GM21529 (cell line): ENCODE results near the gene FHIT.
"Not testable (repeated sequence)": the region's sequence is repeated elsewhere in the genome, so short reads cannot be mapped to it uniquely, and the experiment has no call there.

Experiments used
- ATAC-seq: cut with Tn5 transposase; IDR thresholded peaks from one replicate; pipeline ENCODE4 v1.9.1; 2021; ENCODE audit not compliant: unreplicated experiment

FHIT gene

DNA sequence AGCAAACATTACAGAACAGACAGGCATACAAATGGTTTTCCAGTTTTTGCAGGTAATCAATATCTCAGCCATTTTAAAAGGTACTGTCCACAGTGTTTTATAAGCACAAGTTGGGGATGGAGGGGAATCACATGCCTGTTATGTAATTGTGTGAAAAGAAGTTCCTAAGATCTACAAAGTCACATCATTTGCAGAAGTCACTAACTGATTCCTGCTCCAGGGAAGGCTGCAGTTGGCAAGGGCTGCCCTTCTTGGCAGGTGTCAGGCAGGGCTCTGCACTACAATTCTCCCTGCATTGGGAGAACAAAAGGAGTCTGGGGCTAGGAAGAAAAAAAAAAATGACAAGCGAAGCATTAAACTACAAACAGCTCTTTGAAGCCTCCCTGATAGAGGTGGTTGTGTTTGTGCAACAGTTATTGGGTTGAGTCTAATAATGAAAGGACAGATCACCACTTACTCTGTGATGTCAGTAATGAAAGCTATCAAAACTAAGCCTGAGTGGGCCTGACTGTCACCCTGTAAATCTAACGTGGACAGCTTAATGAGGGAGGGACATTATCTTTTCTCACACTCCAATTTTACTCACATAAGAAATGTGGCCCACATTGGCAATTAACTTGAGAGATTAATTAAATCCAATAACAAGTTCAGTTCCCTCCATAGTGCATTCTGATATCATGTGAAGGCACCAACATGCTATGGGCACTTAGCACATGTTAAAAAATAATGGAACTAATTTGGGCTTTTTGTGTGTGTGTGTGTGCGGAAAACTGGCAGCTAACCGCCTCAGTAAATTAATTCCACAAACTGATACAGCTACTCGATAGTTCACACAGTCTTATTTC, 242.9 kb downstream of the FHIT start:
- no peak for ATAC-seq

DNA sequence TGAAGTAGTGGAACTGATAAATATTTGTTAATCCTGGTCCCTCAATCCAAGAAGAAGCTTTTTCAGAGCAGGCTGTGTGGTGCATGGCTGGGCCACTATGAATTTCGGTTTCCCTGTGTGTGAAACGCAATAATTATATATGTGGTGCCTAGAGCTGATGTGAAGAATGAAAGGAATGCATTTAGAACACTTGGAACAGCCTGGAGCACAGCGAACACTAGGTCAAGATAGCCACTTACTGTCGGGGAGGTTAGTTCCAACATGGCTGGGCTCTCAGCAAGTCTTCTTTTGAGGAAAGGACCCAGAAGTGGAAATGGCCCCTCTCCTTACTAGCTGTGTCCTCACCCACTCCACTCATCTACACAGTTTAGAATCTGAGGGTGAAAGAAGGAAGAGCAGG, 245.7 kb downstream of the FHIT start:
- ATAC-seq = no peak

DNA sequence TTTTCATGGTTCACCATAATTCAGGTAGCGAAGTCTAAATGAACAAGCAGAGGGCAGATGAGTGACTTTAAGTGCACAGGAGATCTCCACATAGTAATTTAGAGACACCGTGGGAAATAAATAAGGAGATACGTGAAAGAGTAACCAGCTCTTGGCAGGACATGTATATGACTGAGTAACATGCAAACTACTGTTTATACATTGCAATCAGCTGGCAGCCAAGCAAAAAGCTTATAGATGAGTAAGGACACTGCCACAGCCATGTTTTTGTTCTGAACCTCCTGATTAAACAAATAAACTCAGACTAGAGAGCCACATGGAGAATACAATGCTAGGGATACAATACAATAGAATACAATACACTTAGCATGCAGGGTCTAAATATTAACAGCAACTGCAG, 252.4 kb downstream of the FHIT start:
- ATAC-seq = no peak

DNA sequence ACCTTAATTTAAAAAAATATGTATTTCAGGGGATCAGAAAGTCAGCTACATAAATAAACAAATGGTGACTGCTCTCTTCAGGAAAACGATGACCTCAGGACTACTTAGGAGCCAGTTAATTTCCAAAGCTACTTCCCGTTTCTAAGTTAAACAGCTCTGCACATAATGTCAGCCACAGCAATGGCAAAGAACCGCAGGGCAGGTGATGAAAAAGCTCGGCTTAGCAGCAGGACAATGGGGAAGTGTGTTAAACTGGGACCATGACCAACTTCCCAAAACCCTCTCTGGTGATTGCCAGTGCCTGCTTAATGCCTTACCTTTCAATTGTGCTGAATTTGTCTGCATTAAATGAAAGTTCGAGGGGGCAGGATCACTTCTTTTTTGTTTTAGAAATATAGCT, 258.9 kb downstream of the FHIT start:
- no peak for ATAC-seq

DNA sequence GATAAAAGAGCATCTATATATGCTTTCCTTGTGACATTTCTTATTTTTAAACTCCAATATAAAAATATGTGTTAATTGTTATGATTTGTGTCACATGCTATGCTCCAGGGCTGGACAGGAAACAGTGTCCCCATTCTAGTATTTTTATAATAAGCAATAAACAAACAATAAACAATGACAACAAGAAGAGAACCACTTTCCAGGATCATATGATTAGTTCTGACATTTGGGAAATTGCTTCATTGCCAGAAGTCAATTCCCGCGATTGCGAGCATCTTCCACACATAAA, 260.9 kb downstream of the FHIT start:
- ATAC-seq = no peak

DNA sequence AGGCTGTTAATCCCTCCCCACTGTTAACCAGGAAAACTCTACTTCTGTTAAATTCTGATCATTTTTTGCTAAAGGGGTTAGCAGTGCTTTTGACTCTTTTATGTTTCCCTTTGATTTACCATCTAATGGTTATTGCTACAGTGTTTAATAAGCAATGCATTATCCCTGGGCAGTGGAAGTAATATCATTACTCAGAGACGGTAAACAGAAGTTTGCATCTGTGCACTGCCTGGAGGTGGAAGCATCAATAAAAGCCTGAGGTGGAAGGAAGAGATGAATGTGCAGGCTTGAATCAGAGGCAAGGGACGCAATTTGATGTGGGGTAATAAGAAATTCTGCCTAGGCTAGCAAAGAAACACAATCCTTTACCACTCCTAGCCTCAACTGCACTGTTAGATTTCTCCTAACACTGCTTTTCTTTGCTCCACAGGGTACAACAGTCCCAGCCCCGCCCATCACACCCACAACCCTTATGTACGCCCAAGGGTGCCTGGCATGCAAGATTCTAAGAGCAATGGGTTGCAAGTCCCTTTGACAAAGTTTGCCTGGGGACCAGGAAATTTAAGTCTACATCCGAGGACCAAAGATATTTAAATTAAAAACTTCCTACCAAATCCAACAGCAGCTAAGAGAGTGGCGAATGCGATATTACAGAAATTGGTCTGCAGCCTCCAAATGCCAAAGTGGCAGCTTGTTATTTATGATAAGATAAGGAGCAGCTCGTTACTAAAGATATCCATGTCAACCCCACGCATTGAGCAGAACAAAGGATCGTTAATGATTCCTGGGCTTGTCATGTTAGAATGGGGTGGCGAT, 261.4 kb downstream of the FHIT start:
- no peak for ATAC-seq

DNA sequence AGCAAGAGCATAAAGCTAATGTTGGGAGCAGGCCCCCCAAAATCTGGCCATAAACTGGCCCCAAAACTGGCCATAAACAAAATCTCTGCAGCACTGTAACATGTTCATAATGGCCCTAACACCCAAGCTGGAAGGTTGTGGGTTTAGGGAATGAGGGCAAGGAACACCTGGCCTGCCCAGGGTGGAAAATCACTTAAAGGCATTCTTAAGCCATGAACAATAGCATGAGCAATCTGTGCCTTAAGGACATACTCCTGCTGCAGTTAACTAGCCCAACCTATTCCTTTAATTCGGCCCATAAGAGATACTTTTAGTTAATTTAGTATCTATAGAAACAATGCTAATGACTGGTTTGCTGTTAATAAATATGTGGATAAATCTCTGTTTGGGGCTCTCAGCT, 264.1 kb downstream of the FHIT start:
- not testable (repeated sequence) for ATAC-seq

DNA sequence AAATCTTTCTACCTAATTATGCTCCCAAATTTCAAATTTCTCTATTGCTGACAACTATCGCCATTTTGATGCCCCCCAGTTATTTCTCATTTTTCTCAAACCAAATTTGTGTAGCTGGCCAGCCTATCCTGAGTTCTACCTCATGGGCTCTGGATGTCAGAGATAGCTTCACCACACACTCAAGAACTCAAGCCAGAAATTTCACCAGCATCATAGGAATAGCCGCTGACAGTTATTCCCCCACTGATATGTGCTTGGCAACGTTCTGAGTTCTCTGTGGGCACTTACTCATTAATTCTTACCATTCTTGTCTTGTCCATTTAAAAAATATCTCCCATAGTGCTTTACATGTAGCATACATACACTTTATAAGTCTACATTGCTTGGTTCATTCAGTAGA, 264.7 kb downstream of the FHIT start:
- no peak for ATAC-seq

DNA sequence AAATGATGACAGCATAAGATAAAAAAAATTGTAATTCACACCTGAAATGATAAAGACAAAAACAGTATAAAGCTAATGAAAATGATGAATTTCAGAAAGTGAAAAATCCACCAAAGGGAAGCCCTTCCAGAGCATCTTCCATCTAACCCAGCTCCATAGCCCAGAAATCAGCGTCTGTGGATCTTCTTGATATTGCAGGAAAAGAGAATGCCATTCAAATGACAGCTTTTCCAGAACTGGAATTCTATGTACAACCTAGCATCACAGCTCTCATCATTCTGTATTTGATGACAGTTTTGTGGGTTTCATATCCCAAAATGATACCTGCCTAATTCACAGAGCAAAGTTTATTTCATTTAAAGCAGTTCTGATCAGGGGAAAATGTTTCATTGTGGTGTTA, 267.3 kb downstream of the FHIT start:
- no peak for ATAC-seq

DNA sequence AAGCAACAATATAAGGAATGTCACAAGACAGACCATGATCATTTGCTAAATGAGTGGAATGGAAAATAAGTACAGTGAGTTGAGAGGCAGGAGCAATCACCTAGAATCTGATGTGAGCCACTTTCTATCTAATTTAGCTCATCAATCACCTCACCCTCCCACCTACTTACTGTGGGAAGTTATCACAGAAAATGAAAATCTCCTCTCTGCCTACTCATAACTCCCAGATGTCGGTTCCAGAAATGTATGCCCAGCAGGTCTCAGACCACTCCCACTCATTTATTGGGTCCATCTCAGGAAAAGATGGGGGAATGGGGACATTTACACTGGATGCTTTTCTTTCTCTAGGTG, 270.9 kb downstream of the FHIT start:
- ATAC-seq = no peak

DNA sequence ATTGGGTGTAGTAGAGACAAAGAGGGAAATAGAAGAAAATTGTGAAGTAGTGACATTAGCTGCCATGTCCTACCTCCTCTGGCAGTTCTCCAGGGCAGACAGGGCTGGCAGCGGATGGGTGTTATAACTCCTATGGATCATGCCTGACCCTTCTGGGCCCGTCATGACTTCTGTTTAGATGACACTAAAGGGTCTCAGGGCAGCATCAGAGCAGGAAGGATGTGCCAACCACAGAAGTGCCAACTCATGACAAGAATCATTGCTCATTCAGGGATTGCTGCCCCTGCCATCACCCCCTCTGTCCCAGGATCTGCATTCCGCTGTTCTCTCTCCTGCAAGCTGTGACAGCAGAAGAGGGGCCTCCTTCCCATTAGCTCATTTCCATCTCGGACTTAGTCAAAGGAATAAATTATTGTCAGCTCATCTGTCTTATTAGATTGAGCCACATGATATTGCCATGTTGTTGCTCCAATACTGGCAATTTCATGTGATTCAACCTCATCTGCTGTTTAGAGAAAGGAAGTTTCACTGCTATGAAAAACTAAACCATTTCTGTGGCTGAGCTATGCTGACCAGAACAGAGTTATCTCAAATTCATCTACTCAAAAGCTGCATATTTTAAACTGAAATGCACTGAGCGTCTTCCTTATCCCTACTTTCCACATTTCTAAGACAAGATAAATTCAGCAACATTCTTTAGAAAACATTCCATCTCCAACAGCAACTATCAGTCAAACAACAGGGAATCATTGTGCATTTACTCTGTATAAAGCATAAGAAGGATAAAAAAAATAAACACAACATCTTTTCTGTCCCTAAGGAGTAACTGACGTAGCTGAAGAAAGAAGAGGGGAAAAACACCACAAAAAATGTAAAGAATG, 271.6 kb downstream of the FHIT start:
- ATAC-seq = no peak

DNA sequence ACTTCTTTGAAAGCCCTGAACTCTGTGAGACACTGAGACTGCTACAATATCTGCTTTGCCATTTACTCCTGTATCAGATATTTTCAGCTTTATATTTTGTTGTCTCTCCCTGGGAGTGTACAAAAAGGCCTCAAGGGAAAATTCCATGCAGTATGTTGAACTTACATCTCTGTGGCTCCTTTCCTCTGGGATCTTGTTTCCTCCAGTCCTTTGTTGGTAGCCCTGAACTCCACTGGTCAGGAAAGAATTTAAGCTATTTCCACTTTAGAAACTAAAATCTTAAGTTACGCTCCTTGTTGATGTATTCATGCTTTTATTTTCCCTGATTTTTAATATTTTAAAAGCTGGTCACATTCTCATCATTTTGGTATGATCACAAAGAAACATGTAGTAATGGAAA, 277.9 kb downstream of the FHIT start:
- no peak for ATAC-seq

DNA sequence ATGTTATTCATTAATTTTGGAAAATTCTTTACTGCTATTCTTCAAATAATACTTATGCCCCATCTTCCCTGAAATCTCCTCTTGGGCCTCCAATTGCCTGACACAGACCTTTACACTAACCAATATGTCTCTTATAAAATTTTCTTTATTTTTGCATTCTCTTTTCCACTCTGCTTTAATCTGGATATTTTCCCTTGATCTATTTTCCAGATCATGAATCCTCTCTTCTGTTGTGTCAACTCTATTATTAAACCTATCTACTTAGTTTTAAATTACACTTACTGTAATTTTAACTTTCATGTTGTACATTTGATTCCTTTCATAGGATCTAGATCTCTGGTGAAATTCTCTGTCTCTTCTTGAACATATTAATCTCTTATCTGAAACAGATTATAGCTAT, 278.7 kb downstream of the FHIT start:
- ATAC-seq = no peak

DNA sequence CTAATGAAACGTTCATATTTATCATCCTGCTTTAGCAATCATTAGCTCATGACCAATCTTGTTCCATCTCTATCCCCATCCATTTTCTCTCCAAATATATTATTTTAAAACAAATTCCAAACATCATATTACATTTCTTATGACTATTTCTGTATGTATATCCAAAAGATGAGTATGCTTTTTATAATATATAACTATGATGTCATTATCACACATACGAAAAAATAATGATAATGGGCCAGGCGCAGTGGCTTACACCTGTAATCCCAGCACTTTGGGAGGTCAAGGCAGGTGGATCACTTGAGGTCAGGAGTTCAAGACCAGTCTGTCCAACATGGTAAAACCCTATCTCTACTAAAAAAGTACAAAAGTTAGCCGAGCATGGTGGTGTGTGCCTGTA, 280.4 kb downstream of the FHIT start:
- no peak for ATAC-seq

DNA sequence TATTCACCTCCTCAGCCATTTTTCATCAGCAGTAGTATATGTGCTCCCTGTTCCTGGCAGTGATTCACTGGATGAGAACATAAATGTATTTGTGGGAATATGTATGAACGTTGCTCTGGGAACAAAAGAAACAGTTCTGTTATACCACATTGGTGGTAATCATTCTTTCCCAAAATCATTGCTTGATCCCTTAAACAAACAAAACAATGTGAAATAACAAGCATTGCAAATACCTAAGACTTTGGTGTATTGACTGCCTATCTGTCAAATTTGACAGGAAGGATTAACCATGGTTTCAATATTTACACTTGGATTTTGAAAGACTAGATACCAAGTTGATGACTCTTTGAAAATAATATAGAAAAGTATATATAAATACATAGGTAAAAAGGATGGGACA, 284.1 kb downstream of the FHIT start:
- ATAC-seq = no peak

DNA sequence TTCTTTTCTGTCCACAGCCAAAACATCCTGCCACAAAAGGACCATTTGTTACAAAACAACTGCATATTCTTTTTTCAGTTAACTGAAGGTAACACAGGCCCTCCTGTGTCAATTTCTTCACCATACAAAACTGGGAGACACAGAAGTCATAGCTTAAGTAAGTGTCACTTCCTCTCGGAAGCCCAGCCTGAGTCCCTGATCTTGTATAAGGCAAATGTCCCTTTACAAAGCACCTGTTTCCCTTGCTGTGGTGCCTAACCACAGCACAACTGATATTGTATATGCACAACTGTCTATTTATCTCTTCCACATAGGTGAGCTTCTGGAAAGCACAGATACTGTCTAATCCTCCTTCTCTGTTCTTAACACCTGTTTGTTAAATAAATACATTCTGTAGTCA, 293.7 kb downstream of the FHIT start:
- no peak for ATAC-seq

DNA sequence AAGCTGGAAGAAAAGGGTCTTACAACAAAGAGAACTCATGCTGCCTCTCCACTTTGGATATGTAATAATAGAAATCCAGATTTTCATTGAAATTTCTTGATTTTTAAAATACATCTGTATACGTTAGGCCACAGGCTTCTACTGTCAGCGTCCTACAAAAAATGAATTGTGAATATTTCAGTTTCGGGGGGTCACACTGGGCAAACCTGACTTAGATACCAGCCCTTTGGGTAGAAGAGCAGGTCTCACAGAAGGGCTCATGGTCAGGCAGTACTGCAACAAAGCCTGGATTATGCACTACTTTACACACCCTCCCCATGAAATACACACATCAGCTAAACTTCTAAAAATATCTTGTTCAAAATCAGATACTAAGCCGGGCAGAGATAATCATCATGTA, 294.5 kb downstream of the FHIT start:
- no peak for ATAC-seq

DNA sequence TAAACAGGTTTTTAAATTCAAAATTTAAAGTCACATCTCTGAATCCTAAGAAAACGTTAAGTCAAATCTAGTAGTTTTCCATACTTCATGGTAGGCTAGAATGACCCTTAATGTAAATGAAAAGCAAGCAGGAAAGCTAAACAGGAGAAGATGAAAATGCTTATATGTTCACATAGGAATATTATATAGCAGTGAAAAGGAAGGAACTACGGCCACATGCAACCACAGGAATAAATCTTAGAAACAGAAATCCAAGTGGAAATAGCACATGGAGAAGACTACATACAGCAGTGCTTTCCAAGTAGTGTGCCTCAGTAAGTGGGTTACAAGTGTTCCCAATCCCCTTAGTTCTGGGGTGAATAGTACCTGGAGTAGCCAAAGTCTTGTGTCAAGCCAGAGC, 296.2 kb downstream of the FHIT start:
- no peak for ATAC-seq

DNA sequence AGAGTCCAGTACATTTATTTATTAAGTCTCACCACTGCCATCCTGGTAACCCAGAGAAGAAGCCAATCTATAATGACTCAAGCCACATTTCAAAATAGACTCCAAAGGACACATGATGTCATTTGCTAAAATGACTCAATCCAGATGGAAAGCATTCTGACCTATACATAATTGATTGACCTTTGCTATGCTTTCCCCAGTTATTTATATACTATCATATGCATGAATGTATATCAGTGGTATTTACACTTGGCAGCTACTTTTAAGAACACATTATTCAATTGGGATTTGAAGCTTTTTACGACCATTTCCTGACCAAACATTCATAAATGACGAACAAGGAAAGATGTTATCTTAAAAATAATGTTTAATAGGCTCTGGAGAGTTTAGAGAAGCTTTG, 297.2 kb downstream of the FHIT start:
- no peak for ATAC-seq

DNA sequence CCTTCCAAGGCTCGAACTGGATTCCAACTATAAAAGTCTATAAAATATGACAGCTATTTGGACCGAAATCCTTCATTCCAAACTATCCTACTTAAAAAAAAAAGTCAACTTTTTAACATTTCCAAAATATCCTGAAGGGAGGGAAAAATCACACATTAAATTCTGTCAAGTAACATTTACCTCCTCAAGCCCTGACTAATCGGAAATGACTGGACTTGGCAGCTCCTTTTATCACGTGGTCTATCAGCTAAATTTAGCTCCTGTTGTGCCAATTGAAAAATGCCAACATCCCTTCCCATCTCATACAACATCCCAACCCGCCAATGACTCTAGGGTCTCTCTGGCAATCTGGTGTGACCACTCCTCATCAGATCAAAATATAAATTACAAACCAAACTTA, 297.9 kb downstream of the FHIT start:
- ATAC-seq = no peak

DNA sequence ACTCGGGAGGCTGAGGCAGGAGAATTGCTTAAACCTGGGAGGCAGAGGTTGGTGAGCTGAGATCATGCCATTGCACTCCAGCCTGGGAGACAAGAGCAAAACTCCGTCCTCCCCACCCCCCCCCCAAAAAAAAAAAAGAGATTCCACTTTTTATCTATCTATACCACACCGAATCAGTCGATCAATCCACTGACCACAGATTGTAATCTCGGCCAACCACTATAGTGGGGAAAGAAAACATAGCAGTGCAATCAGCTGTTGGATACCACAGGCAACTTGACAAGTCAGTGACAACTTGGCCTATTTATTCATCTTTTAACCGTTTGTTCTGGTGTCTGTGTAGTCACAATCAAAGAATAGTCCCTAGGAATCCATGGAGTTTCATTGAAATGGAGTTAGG, 299.2 kb downstream of the FHIT start:
- ATAC-seq = no peak

DNA sequence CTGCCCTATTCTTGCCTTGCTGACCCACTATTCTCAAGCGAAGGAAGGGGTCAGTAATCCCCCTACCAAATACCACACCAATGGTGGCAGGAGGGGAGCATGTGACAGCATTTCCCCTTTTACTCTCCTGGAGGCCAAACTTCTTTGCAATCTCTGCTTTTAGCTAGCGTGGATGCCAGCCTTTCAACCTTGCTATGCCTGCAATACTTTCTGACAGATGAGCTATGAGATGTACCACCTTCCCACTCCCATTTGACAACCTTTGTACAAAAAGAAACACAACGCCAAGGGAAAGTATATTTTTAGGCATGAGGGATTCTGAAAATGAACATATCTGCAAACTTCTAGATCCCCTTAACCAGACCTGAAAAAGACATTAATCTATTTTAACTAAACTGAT, 302.1 kb downstream of the FHIT start:
- no peak for ATAC-seq
